HG03066 (cell line): ENCODE data around the gene HSD17B12.
A peak's percentile ranks its signal among the peaks of the same experiment; 100 is the strongest.

ENCODE experiments used
- ATAC-seq: cut with Tn5 transposase; IDR thresholded peaks from one replicate; pipeline ENCODE4 v1.9.1; 2021; ENCODE audit warnings: low read depth; ENCODE audit not compliant: unreplicated experiment

Gene HSD17B12

DNA sequence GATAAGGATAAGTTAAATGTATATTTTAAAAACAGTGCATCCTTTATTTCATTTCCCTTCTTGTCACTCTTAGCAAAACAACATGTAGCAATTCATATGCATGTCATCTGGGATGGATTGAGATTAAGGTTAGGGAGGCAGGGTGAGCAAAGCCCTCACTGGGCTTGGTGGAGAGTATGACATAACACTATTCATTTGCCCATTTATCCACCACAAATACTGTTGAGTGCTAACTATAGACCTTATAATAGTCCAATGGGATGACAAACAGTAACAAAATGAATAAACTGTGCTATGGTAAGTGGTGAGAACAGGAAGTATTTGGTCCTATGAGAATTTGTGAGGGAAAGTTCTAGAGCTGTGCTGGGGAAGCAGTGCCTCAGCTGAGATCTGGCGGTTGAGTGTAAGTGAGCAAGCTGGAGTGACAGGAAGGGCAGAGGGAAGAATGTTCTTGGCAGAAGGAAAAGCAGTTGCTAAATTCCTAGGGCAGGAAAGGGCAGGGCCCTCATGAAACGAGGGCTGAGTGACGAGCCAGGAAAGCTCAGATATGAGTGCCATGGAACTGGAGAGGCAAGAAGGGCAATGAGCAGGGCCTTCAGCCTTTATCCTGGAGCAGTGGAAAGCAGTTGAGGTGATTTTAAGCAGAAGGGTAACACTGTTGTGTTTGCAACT is 6.7 kb downstream of the HSD17B12 start:
- no peak for ATAC-seq

DNA sequence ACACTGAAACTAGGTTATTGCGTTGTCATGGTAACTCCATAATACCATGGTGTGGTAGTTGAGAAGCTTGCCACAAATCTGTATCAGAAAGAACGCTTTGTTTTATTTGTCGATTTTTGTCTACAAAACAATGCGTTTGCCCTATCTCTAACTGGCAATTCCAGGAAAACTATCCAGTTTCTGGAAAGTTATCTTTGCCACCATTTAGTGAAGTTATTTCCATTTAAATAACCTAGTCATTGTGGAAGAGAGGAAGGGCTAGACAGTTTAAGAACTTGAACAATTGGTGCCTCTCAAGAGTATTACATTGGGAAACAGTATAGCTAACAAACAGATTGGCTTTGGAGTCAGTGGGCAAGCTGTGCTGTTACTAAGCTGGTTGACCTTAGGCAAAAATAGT is 7.9 kb downstream of the HSD17B12 start:
- ATAC-seq: no peak

DNA sequence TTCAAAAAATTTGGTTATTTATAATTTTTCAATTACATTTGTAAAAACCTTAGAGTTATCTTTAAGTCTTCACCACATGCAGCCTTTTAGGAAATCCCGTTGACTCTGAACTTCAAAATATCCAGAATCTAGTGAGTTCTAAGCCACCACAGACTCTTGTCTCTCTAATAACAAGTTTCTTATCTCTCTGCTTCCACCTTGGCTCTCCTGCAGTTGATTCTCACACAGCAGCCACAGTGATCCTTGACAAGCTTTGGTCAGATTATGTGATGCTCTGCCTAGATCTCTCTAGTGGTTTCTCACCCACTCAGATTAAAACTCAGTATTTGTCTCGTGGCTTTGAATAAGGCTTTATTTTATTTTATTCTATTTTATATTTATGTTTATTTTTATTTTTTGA is 8.6 kb downstream of the HSD17B12 start:
- no peak for ATAC-seq

DNA sequence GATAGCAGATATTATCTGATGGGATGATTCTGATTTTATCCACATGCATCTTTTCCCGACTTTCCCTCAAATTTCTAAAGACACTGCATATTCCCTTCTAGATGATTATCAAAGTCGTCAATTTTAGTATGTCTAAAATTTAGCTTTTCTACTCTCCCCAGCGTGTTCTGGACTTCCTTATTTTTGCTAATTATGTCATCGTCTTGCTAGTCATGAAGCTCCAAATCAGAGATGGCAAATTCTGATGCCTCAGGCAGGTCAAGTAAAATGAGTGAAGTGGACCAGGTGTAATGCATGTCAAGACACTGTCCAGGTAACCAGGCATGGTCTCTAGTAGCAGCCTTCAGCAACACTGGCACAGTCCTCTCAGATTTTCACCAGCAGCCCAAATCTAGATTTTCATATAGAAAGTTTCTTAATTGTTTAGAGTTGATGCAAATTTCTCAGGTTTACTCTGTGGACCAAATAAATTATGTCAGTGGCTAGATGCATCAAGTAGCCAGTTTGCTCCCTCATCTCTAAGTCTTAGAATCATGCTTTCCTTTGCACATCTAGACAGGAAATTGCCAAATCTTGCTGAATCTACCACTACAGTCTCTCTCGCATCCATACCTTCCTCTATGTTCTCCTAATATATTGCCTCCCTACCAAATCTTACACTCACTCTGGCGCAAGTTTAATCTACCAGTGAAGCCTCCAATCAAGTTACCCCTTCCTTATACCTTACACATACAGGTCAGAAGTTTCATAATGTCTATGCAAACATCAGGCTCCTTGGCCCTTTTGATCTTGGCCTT is 10.6 kb downstream of the HSD17B12 start:
- no peak for ATAC-seq

GRCh38 chr11:43691806-43692205 is 11.3 kb downstream of the HSD17B12 start:
- ATAC-seq: no peak

DNA sequence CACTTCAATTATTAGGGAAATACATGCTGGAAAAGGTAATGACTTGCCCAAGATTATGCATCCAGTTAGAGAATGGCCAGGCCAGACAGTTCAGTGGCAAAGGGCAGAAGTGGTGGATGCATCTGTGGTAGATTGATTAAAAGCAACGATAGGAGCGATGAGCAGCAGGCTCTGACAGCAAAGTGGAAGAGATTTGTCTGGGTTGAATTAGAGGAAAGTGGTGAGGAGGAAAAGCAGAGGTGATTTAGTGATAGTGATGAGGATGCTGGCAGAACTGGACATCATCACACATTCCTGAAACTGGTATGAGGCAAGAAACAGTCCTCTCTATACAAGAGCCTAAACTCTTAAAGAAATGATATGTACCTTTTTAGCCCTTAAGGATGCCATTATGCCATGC is 12.5 kb downstream of the HSD17B12 start:
- ATAC-seq: no peak

DNA sequence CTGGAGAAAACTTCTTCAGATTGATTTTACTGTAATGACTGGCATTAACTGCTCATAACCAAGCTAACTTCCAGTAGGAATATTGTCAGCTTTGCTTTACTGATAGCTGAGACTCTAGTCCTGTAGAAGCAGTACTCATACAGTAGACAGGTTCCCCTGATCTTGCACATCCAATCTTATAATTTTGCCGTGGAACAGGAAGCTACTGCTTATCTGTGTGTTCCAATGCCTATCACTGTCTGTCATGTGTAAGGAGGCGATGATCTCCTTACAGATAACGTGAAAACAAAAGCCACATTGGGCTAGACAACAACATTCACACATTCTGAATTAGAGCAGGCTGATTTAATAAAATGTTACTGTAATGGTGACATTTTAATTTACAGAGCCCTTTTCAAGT is 13.2 kb downstream of the HSD17B12 start:
- no peak for ATAC-seq

DNA sequence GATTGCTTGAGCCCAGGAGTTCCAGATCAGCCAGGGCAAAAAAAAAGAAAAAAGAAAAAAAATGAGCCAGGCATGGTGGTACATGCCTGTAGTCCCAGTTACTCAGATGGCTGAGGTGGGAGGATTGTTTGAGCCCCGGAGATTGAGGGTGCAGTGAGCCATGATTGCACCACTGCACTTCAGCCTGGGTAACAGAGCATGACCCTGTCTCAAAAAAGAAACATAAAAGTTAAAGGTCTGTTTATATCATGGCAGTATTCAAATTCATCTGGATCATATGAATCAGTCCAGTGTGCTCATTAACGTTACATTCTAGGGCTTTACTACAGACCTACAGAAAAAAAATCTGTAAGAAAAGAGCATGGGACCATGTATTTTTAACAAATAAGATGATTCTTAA is 13.9 kb downstream of the HSD17B12 start:
- ATAC-seq: peak; percentile 62

DNA sequence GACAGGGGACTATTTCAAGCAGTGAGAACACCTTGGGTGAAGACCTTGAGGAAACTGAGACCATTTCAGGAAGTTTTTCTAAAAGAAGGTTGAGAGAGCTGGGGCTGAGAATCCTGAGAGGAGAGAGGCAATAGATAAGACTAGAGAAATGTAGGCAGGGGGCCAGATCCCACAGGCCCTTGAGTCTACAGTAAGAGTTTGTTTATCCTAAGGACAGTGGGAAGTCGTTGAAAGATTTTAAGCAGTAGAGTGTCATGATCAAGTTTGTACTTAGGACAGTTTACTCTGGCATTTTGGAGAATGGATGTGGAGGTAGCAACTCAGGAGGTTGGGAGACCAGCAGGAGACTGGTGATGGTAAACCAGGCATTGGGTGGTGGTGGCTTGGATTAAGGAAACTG is 17.1 kb downstream of the HSD17B12 start:
- no peak for ATAC-seq

GRCh38 chr11:43699870-43700269 is 19.3 kb downstream of the HSD17B12 start:
- no peak for ATAC-seq

GRCh38 chr11:43706631-43707030 is 26.1 kb downstream of the HSD17B12 start:
- ATAC-seq: no peak

- no peak for ATAC-seq
Measured at GRCh38 chr11:43708776-43709175, 28.2 kb downstream of the HSD17B12 start.

- ATAC-seq: no peak
Measured at GRCh38 chr11:43709689-43710088, 29.2 kb downstream of the HSD17B12 start.

DNA sequence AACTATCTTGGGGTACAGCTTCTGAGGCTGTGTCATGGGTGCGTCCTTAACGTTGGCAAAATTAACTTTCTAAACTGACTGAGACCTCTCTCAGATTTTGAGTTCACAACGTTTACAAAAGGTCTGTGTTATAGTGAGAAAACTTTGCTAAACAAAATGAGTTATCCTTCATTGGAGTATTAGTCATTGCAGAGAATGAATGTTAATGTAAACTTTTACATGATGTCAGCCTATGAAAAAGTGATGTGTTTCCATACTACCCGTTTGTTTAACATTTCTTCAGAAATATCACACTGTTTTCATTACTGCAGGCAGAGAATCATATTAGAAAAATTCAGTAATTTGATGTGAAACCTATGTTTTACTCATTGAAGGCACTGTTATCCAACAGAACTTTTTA is 32.1 kb downstream of the HSD17B12 start:
- ATAC-seq: no peak

- no peak for ATAC-seq
Measured at GRCh38 chr11:43718373-43718772, 37.8 kb downstream of the HSD17B12 start.

- no peak for ATAC-seq
Measured at GRCh38 chr11:43723617-43724016, 43.1 kb downstream of the HSD17B12 start.

GRCh38 chr11:43732225-43732624 is 51.7 kb downstream of the HSD17B12 start:
- no peak for ATAC-seq

- no peak for ATAC-seq
Measured at GRCh38 chr11:43734256-43734655, 53.7 kb downstream of the HSD17B12 start.

DNA sequence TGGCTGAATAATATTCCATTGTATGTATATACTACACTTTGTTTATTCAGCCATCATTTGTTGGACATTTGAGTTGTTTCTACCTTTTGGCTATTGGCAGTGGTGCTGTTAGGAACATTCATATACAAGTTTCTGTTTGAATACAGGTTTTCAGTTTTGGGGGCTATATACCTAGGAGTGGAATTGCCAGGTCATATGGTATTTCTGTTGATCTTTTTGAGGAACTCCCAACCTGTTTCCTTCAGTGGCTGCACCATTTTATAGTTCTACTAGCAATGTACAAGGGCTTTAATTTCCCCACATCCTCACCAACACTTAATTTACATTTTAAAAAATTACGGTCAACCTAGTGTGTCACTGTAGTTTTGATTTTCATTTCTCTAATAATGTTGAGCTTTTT is 54.6 kb downstream of the HSD17B12 start:
- ATAC-seq: no peak

DNA sequence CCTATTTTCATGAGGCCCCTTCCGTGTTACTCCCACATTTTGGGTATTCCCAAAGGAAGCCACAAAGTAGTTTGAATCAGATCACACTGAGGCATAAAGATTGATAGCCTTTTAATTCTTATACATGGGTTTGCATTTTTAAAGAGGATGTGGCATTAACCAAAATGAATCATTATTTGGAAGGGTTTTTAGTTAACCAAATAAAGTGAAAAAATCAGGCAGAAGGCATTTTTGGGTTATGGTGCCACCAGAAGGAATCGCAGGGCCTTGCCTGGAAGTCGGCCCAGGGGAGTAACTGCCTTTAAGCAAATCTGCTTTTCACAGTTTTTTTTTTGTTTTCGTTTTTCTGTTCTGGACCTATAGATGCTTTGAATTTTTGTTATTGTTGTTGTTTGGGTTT is 55.4 kb downstream of the HSD17B12 start:
- ATAC-seq: no peak

GRCh38 chr11:43736502-43737200 is 56.1 kb downstream of the HSD17B12 start:
- ATAC-seq: no peak

- ATAC-seq: no peak
Measured at GRCh38 chr11:43737201-43737590, 56.7 kb downstream of the HSD17B12 start.
